ENCODE measurements around the gene ZNF134. TPM values are rescaled to one million over a fixed set of nuclear protein-coding genes. Genes with fewer than 3 reads are reported as not detected.

The ZNF134 gene
- total RNA-seq: 18.8 TPM
- 9.0 TPM for polyA plus RNA-seq
- long read RNA-seq, donor 1: 0 reads
- long read RNA-seq, donor 2, full-length matches to known transcripts: 26 of 26 reads
- long read RNA-seq, donor 2, partial matches to known transcripts: 0 of 26 reads
- long read RNA-seq, donor 2, other reads (novel, unspliced or antisense): 0 of 26 reads
- long read RNA-seq, donor 3, full-length matches to known transcripts: 7 of 7 reads
- long read RNA-seq, donor 3, partial matches to known transcripts: 0 of 7 reads
- long read RNA-seq, donor 3, other reads (novel, unspliced or antisense): 0 of 7 reads
- long read RNA-seq, donor 4, full-length matches to known transcripts: 3 of 3 reads
- long read RNA-seq, donor 4, partial matches to known transcripts: 0 of 3 reads
- long read RNA-seq, donor 4, other reads (novel, unspliced or antisense): 0 of 3 reads
- long read RNA-seq, donor 5, full-length matches to known transcripts: 14 of 14 reads
- long read RNA-seq, donor 5, partial matches to known transcripts: 0 of 14 reads
- long read RNA-seq, donor 5, other reads (novel, unspliced or antisense): 0 of 14 reads
- long read RNA-seq, donor 6, full-length matches to known transcripts: 10 of 10 reads
- long read RNA-seq, donor 6, partial matches to known transcripts: 0 of 10 reads
- long read RNA-seq, donor 6, other reads (novel, unspliced or antisense): 0 of 10 reads
- long read RNA-seq, donor 7, full-length matches to known transcripts: 5 of 5 reads
- long read RNA-seq, donor 7, partial matches to known transcripts: 0 of 5 reads
- long read RNA-seq, donor 7, other reads (novel, unspliced or antisense): 0 of 5 reads
- long read RNA-seq, donor 8, full-length matches to known transcripts: 4 of 4 reads
- long read RNA-seq, donor 8, partial matches to known transcripts: 0 of 4 reads
- long read RNA-seq, donor 8, other reads (novel, unspliced or antisense): 0 of 4 reads
- long read RNA-seq, donor 9, full-length matches to known transcripts: 3 of 3 reads
- long read RNA-seq, donor 9, partial matches to known transcripts: 0 of 3 reads
- long read RNA-seq, donor 9, other reads (novel, unspliced or antisense): 0 of 3 reads
- long read RNA-seq, donor 10, full-length matches to known transcripts: 2 of 2 reads
- long read RNA-seq, donor 10, partial matches to known transcripts: 0 of 2 reads
- long read RNA-seq, donor 10, other reads (novel, unspliced or antisense): 0 of 2 reads

DNA sequence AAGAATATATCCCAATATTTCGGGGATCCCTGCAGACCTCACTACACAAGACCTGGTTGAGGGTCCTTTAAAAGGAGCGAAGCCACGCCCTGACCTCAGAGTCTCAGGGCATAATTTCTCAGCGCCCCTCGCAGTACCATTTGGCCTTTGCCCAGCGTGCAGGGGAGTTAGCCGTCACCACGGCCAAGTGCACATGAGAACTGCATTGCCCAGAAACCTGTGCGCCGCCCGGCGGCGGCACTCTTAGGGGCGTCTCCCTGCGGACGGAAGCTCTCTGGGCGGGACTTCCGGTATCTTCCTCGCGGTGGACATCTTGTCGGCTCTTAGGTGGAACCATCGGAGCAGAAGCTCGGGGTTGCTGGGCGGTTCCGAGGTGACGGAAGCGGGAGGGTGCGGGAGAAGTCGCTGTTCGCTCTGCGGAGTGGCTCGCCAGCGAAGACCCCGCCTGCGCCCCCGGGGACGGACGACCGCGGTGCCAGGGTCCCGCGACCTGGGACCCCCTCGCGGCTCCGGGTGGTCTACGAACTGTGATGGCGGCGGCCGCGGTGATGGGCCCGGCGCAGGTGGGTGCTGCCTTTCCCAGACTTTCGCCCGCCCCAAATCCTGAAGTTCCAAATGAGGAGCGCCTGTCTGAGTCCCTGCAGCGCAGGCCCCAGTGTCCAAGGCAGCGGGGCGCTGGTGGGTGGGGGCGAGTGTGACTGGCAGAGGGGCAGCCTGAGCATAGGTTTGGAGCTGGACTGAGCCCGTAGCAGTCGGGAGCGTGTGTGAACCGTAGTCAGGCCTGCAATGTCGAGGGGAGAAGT lies at the start of gene ZNF134:
ZNF134 (plus strand) TSS at position 302 of the 803 bp plus-strand sequence. CDS start 5,227 bp downstream, outside the sequence.
- Histone ChIP-seq H3K36me3 (ENCODE audit: control insufficient read depth in 2 of 2, insufficient read depth in 2 of 2, low read length in 1 of 2) (peaks cover 35 to 40% of the 10 kb centered on the region in 2 donors), H3K27ac (ENCODE audit: low read depth in 1 of 2, low read length in 1 of 2) (peak within 1 kb of the TSS; percentile 32 to 68), H3K4me3 (ENCODE audit: low read length in 2 of 2) (peak within 1 kb of the TSS; percentile 79 to 84), H3K4me1 (ENCODE audit: control insufficient read depth in 2 of 2, insufficient read depth in 2 of 2, low read length in 2 of 2) (peaks cover 7 to 8% of the 10 kb centered on the region in 2 donors), H3K27me3 (ENCODE audit: control insufficient read depth in 2 of 2, insufficient read depth in 1 of 2, low read length in 1 of 2) (no peaks in the 10 kb centered on the region), H3K9me3 (ENCODE audit: control insufficient read depth in 2 of 2, insufficient read depth in 1 of 2, low read length in 1 of 2) (peaks cover 36 to 50% of the 10 kb centered on the region in 2 donors)
- DNase-seq (ENCODE audit: low read depth in 6 of 9, low spot score in 9 of 9): peak; percentile 83 to 96 (median 90)
- 3% methylated on average over 64 of the region's 64 CpGs for WGBS

DNA sequence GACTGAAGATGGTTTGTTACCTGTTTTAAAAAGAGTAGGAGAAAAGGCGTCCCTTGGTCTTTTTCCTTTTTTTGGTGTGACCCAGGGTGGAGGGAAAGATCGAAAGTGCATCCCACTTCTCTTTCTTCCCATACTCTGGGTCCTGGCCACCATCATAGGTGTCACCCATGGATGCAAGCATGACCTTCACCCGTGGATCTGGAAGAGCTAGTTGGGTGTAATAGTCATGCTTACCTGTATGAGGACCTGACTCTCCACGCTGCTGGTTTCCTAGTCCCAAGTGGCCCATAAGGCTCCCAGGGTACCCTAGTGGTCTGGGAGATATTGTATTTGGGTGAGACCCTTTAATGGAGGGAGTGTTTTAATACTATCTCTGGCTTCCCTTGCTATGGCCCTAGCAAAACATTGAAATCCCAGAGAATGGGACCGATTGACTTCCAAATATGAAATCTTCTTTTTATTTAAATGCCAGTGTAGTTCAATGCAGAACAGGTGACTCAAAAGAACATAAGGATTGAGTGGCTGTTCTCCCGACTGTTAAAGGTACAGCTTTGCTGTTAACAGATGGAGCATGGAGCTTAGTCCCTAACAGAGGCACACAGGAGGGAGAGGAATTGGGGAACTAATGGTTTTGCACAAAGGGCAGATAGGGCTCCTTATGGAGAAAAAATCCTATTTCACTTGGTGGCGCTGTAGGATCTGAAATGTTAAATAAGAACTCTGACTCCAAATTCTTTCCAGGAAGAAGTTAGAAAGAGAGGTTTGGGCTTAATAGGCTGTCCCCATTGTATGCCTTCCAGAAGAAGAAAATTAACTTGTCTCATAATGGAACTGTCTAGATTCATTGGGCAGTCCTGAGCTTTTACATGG lies 47.4 kb upstream of the ZNF134 start:
- H3K36me3 ChIP-seq (ENCODE audit: control insufficient read depth in 2 of 2, insufficient read depth in 2 of 2, low read length in 1 of 2): peaks cover 0 to 3% of the 10 kb centered on the region in 2 donors
- H3K9me3 ChIP-seq (ENCODE audit: control insufficient read depth in 2 of 2, insufficient read depth in 1 of 2, low read length in 1 of 2): peaks cover 16 to 40% of the 10 kb centered on the region in 2 donors
- no peak overlapping the region for H3K27ac ChIP-seq (ENCODE audit: low read depth in 1 of 2, low read length in 1 of 2)
- H3K27me3 ChIP-seq (ENCODE audit: control insufficient read depth in 2 of 2, insufficient read depth in 1 of 2, low read length in 1 of 2): no peaks in the 10 kb centered on the region
- WGBS: 65% methylated on average over 7 of the region's 7 CpGs
- DNase-seq (ENCODE audit: low read depth in 6 of 9, low spot score in 9 of 9): peak in 1 of 9 donors; percentile 28
- H3K4me1 ChIP-seq (ENCODE audit: control insufficient read depth in 2 of 2, insufficient read depth in 2 of 2, low read length in 2 of 2): no peaks in the 10 kb centered on the region
- no peak overlapping the region for H3K4me3 ChIP-seq (ENCODE audit: low read length in 2 of 2)

DNA sequence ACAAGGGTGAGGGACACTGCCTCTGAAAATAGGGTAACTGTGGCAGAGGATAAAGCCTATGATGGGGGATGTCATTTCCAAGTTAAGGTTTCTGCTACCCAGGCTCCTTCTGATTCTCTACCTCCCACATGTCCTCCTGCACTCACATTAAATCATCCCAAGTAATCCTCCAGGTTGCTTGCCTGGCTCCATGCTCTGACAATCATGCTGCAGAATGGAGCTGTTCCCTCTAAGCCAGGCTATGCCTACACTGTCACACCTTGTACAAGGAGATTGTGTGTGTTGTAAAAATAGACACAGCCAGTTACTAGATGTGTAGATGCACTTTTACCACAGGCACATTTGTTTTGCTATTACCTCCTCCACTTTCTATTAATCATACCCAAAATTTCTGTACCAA lies 43.3 kb upstream of the ZNF134 start:
- Histone ChIP-seq H3K36me3 (ENCODE audit: control insufficient read depth in 2 of 2, insufficient read depth in 2 of 2, low read length in 1 of 2) (peaks cover 35 to 40% of the 10 kb centered on the region in 2 donors), H3K9me3 (ENCODE audit: control insufficient read depth in 2 of 2, insufficient read depth in 1 of 2, low read length in 1 of 2) (peaks cover 43 to 64% of the 10 kb centered on the region in 2 donors), H3K4me3 (ENCODE audit: low read length in 2 of 2) (no peak overlapping the region), H3K4me1 (ENCODE audit: control insufficient read depth in 2 of 2, insufficient read depth in 2 of 2, low read length in 2 of 2) (no peaks in the 10 kb centered on the region), H3K27me3 (ENCODE audit: control insufficient read depth in 2 of 2, insufficient read depth in 1 of 2, low read length in 1 of 2) (no peaks in the 10 kb centered on the region), H3K27ac (ENCODE audit: low read depth in 1 of 2, low read length in 1 of 2) (no peak overlapping the region)
- no peak for DNase-seq (ENCODE audit: low read depth in 6 of 9, low spot score in 9 of 9)

DNA sequence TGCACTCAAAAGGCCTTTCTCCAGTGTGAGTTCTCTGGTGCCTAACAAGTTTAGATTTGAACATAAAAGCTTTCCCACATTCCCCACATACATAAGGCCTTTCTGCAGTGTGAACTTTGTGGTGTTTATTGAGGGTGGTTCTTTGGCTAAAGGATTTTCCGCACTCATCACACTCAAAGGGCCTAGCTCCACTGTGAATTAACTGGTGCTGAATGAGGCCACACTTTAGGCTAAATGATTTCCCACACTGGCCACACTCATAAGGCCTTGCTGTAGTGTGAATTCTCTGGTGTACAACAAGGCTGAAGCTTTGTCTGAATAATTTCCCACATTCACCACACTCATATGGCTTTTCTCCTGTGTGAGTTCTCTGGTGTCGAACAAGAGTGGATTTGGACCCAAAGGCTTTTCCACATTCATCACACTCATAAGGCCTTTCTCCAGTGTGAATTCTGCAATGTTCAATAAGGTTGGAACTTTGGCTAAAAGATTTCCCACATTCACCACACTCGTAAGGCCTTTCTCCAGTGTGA lies 41.6 kb upstream of the ZNF134 start:
- WGBS: 99% methylated on average over 3 of the region's 3 CpGs
- no peak overlapping the region for H3K27ac ChIP-seq (ENCODE audit: low read depth in 1 of 2, low read length in 1 of 2)
- H3K4me1 ChIP-seq (ENCODE audit: control insufficient read depth in 2 of 2, insufficient read depth in 2 of 2, low read length in 2 of 2): no peaks in the 10 kb centered on the region
- H3K27me3 ChIP-seq (ENCODE audit: control insufficient read depth in 2 of 2, insufficient read depth in 1 of 2, low read length in 1 of 2): no peaks in the 10 kb centered on the region
- H3K9me3 ChIP-seq (ENCODE audit: control insufficient read depth in 2 of 2, insufficient read depth in 1 of 2, low read length in 1 of 2): peaks cover 42 to 65% of the 10 kb centered on the region in 2 donors
- H3K4me3 ChIP-seq (ENCODE audit: low read length in 2 of 2): no peak overlapping the region
- no peak for DNase-seq (ENCODE audit: low read depth in 6 of 9, low spot score in 9 of 9)
- peaks cover 43 to 52% of the 10 kb centered on the region in 2 donors for H3K36me3 ChIP-seq (ENCODE audit: control insufficient read depth in 2 of 2, insufficient read depth in 2 of 2, low read length in 1 of 2)

DNA sequence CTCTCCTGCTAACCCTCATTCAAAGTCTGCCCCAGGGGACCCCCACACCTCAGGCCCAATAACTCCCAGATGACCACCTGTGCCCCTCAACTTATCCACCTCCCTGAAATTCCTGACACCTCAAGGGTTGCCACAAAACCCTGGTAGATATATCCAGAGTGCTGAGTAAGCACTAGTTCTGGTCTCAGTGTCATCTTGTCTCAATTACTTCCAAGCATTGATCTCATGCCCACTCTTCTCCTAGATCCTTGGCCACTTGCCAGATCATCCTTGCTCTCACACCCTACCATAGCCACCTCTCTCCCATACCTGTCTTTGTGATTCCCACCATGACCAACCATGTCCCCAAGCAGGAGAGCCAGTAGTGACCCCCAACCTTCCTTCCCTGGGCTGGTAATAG lies 37.4 kb upstream of the ZNF134 start:
- H3K36me3 ChIP-seq (ENCODE audit: control insufficient read depth in 2 of 2, insufficient read depth in 2 of 2, low read length in 1 of 2): peaks cover 43 to 52% of the 10 kb centered on the region in 2 donors

DNA sequence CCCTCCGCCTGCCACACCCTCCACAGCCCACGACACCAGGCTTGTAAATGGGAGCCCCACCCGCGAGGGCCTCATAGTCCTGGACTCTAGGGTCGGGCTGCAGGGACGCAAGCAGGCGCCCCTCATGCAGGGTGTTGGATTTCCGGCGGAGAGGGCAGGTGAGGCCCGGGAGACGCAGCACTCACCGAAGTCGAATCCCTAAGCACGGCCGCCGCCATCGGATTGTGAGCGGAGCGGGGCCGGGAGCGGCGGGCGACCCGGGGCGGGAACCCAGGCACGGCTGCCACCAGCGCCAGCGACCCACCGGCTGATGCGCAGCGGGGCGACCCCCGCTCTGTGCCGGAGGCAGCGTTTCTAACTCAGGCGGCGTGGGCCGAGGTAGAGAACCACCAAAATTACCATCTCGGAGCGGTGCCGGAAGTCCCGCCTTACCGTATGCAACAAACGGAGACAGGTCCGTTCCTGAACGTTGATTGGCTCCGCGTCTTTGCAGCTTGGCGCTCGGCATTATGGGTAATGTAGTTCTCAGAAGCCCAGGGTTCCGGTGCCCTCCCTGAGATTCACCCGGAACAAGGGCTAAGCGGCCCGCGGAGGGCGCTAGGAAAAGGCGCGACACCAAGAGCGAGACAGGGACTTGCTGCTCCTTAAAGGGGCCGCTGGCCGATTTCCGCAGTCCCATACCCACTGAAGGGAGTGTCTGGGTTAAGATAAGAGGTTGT lies 35.4 kb upstream of the ZNF134 start, which contains the start of gene ZNF416:
ZNF416 (minus strand) TSS at position 425 of the 719 bp plus-strand sequence; CDS start at position 218, 207 bp downstream.
- DNase-seq (ENCODE audit: low read depth in 6 of 9, low spot score in 9 of 9): peak; percentile 94 to 100 (median 99)
- WGBS: under 1% methylated on average over 62 of the region's 62 CpGs
- H3K4me3 ChIP-seq (ENCODE audit: low read length in 2 of 2): peak within 1 kb of the TSS; percentile 75 to 85
- H3K27me3 ChIP-seq (ENCODE audit: control insufficient read depth in 2 of 2, insufficient read depth in 1 of 2, low read length in 1 of 2): no peaks in the 10 kb centered on the region
- peaks cover 13 to 18% of the 10 kb centered on the region in 2 donors for H3K4me1 ChIP-seq (ENCODE audit: control insufficient read depth in 2 of 2, insufficient read depth in 2 of 2, low read length in 2 of 2)
- peaks cover 25 to 56% of the 10 kb centered on the region in 2 donors for H3K9me3 ChIP-seq (ENCODE audit: control insufficient read depth in 2 of 2, insufficient read depth in 1 of 2, low read length in 1 of 2)
- H3K36me3 ChIP-seq (ENCODE audit: control insufficient read depth in 2 of 2, insufficient read depth in 2 of 2, low read length in 1 of 2): peaks cover 26 to 34% of the 10 kb centered on the region in 2 donors
- H3K27ac ChIP-seq (ENCODE audit: low read depth in 1 of 2, low read length in 1 of 2): peak within 1 kb of the TSS; percentile 46 to 66

More for the DNA sequence above, 37.4 kb upstream of the ZNF134 start:
- H3K27me3 ChIP-seq (ENCODE audit: control insufficient read depth in 2 of 2, insufficient read depth in 1 of 2, low read length in 1 of 2): no peaks in the 10 kb centered on the region
- peaks cover 37 to 53% of the 10 kb centered on the region in 2 donors for H3K9me3 ChIP-seq (ENCODE audit: control insufficient read depth in 2 of 2, insufficient read depth in 1 of 2, low read length in 1 of 2)
- no peak overlapping the region for H3K4me3 ChIP-seq (ENCODE audit: low read length in 2 of 2)
- H3K4me1 ChIP-seq (ENCODE audit: control insufficient read depth in 2 of 2, insufficient read depth in 2 of 2, low read length in 2 of 2): peaks cover 8 to 11% of the 10 kb centered on the region in 2 donors
- no peak overlapping the region for H3K27ac ChIP-seq (ENCODE audit: low read depth in 1 of 2, low read length in 1 of 2)
- DNase-seq (ENCODE audit: low read depth in 6 of 9, low spot score in 9 of 9): no peak

DNA sequence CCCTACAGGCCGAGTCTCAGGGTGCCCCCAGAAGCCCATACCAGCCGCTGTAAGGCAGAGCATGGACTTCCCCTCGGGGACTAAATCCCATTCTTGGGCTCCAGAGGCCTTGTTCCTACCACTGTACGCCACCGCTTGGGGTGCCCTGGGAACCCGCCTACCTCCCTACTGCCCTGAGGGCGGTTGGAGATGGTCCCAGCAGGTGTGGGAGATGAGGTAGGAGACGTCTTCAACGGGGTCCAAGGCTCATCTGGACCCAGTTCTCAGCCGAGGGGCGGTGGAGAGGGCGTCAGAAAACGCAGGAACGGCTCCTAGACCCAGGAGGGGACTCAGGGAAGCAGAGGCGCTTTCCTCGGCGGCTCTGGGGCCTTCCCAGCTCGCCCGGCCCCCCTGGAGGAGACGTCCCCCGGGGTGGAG lies 30.9 kb upstream of the ZNF134 start:
- Histone ChIP-seq H3K9me3 (ENCODE audit: control insufficient read depth in 2 of 2, insufficient read depth in 1 of 2, low read length in 1 of 2) (peaks cover 9 to 46% of the 10 kb centered on the region in 2 donors), H3K27ac (ENCODE audit: low read depth in 1 of 2, low read length in 1 of 2) (no peak overlapping the region)
- 48% methylated on average over 21 of the region's 21 CpGs for WGBS

More for the DNA sequence above, 30.9 kb upstream of the ZNF134 start:
- Histone ChIP-seq H3K27me3 (ENCODE audit: control insufficient read depth in 2 of 2, insufficient read depth in 1 of 2, low read length in 1 of 2) (no peaks in the 10 kb centered on the region), H3K4me3 (ENCODE audit: low read length in 2 of 2) (peak overlapping the region; percentile 66 to 80), H3K36me3 (ENCODE audit: control insufficient read depth in 2 of 2, insufficient read depth in 2 of 2, low read length in 1 of 2) (peaks cover 4 to 7% of the 10 kb centered on the region in 2 donors), H3K4me1 (ENCODE audit: control insufficient read depth in 2 of 2, insufficient read depth in 2 of 2, low read length in 2 of 2) (peaks cover 11 to 21% of the 10 kb centered on the region in 2 donors)
- DNase-seq (ENCODE audit: low read depth in 6 of 9, low spot score in 9 of 9): no peak
